ENCODE measurements around the gene CFAP43.

DNA sequence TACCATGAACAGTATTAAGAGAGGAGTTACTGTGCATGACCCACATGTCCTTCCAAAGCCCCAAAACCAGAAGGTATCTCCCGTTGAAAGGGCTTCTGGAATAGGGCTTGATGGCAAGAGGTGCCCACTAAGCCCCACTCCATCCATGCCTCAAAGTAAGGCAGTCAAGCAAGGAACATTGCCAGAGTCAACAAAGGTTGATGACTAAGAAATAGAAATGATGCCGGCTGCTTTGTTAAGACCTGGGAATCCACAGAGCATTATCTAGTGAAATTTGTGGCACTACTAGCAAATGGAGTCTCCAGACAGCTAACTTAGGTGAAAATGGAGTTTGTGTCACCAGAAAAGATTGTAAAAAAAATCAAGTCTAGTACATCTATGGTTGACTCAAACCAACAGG, 104.0 kb downstream of the CFAP43 start:
- TF ChIP-seq, protein P1, sequence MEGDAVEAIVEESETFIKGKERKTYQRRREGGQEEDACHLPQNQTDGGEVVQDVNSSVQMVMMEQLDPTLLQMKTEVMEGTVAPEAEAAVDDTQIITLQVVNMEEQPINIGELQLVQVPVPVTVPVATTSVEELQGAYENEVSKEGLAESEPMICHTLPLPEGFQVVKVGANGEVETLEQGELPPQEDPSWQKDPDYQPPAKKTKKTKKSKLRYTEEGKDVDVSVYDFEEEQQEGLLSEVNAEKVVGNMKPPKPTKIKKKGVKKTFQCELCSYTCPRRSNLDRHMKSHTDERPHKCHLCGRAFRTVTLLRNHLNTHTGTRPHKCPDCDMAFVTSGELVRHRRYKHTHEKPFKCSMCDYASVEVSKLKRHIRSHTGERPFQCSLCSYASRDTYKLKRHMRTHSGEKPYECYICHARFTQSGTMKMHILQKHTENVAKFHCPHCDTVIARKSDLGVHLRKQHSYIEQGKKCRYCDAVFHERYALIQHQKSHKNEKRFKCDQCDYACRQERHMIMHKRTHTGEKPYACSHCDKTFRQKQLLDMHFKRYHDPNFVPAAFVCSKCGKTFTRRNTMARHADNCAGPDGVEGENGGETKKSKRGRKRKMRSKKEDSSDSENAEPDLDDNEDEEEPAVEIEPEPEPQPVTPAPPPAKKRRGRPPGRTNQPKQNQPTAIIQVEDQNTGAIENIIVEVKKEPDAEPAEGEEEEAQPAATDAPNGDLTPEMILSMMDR (IDR thresholded peaks at IDR 0.05) = no peak
- no peak for TF ChIP-seq EZH2 (IDR thresholded peaks at IDR 0.05; ENCODE audit: borderline replicate concordance, insufficient read depth, low read depth, low read length, poor library complexity, severe bottlenecking)
